K562 treated with DMSO at 1 percent for 4 hours (cell line): ENCODE measurements around the gene PER2. TPM values are rescaled to one million over a fixed set of nuclear protein-coding genes. Genes with fewer than 3 reads are reported as not detected.

Experiments used
- total RNA-seq: library from RNA; unstranded; fragments of 300-600 nt; gene quantifications from 2 replicates; pipeline ENCODE4 v1.2.3, GENCODE V29; 2022; ENCODE audit not compliant: insufficient read depth

Gene PER2, protein sequence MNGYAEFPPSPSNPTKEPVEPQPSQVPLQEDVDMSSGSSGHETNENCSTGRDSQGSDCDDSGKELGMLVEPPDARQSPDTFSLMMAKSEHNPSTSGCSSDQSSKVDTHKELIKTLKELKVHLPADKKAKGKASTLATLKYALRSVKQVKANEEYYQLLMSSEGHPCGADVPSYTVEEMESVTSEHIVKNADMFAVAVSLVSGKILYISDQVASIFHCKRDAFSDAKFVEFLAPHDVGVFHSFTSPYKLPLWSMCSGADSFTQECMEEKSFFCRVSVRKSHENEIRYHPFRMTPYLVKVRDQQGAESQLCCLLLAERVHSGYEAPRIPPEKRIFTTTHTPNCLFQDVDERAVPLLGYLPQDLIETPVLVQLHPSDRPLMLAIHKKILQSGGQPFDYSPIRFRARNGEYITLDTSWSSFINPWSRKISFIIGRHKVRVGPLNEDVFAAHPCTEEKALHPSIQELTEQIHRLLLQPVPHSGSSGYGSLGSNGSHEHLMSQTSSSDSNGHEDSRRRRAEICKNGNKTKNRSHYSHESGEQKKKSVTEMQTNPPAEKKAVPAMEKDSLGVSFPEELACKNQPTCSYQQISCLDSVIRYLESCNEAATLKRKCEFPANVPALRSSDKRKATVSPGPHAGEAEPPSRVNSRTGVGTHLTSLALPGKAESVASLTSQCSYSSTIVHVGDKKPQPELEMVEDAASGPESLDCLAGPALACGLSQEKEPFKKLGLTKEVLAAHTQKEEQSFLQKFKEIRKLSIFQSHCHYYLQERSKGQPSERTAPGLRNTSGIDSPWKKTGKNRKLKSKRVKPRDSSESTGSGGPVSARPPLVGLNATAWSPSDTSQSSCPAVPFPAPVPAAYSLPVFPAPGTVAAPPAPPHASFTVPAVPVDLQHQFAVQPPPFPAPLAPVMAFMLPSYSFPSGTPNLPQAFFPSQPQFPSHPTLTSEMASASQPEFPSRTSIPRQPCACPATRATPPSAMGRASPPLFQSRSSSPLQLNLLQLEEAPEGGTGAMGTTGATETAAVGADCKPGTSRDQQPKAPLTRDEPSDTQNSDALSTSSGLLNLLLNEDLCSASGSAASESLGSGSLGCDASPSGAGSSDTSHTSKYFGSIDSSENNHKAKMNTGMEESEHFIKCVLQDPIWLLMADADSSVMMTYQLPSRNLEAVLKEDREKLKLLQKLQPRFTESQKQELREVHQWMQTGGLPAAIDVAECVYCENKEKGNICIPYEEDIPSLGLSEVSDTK (N-terminal part only)
- total RNA-seq: 1.6 and 1.8 TPM in 2 replicates

DNA sequence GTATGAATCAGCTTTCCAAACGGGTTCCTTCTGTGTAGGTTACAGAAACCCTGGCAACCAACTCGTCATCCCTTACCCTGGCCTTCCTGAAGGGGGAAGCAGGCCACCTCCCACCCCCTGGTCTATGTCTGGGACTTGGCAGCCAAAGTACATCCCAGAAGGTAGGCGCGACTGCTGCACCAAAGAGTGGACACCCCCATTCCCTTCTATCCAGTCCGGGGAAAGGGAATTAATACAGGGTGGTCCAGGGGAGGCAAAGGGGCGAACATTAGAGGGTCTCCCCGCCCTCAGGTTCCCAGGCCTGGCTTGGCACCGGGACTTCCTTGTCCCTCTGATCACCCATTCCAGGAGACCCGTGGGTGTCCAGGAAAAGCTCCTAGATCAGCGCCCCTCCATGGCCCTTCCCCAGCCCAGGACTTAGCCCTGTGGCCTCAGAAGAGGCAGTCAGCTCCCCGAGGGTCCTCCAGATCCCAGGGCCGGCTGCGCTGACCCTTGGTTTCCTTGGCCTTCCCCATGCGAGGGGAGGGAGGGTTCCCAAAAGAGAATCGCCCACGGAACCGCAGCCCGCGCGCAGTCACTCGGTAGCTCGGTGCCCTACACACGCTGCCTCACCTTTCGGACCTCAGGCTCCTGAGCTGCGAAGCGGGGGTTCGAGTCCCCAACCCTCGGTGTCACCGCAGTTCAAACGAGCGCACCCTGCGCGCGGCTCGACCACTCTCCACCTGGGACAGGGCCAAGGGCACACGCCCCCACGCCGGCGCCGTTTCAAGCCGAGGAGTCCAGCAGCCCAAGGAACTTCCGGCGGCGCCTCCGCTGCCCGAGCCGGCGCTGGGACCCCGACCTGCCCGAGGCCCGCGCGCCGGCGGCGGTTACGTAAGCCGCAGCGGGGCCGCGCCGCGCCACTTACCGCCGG, at the start of gene PER2:
Gene PER2 (minus strand): TSS at position 874 of the 913 bp plus-strand sequence. CDS start 10,674 bp downstream, outside the sequence.

DNA sequence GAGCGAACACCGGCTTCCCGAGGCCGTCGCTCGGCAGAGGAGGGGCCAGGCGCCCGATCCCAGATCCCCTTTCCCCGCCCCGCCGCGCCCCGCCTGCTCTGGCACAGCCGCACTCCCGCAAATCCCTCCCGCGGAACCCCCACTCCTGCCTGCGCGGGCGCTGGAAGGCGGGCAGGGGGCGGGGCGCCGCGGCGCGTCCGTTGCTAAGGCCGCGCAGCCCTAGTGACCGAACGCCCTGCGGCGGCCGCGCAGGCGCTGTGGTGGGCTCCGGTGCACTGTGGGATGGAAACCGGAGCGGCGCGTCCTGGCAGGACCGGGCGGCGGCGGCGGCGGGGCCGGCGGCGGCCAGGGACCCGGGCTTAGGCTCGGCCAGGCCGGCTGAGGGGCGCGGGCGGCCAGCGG, 31.8 kb upstream of the PER2 start, which contains the start of gene TRAF3IP1:
Gene TRAF3IP1 (plus strand): TSS at position 273 of the 402 bp plus-strand sequence. CDS start 145 bp downstream, outside the sequence.

DNA sequence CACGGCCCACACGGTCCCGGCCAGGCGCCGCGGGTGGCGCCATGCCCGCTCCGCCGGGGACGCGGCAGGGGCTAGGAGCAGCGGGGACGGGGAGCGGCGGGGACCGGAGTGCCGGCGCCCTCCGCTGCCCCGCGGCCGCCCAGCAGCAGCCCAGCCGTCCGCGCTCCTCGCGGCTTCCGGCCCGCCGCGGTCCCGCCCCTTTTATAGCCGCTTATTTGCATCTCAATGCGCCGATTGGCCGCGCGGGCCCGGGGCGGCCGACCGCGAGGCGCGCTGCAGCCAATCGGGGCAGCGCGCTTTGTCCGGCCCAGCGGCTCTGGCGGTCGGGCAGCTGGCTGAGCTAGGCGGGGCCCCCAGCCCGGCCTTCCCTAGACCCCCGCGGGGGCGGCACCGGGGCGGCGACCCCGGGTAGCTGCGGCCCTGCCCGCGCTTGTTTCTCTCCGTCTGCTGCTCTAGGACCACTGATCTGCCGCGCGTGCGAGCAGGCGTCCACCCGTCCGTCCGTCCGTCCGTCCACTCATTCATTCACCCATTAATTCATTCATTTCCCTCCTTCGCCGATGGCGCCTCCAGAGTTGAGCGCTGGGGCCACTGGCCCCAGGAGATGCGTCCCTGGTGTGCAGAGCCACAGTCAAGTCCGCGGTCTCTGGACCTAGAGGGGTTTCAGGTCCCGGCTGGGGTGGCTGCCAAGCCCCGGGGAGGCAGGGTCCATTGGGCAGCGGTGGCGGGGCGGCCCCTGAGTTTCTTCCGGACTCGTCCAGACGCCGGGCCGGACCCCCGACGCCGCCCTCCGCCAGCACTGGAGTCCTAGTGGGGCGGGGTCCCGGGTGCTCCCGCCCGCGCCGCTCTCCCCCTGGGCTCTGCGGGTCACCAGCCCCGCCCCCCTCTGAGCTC, 48.3 kb downstream of the PER2 start, which contains the start of gene HES6:
Gene HES6 (minus strand): TSS at position 176 of the 894 bp plus-strand sequence. CDS start 133 bp downstream, at position 43.

DNA sequence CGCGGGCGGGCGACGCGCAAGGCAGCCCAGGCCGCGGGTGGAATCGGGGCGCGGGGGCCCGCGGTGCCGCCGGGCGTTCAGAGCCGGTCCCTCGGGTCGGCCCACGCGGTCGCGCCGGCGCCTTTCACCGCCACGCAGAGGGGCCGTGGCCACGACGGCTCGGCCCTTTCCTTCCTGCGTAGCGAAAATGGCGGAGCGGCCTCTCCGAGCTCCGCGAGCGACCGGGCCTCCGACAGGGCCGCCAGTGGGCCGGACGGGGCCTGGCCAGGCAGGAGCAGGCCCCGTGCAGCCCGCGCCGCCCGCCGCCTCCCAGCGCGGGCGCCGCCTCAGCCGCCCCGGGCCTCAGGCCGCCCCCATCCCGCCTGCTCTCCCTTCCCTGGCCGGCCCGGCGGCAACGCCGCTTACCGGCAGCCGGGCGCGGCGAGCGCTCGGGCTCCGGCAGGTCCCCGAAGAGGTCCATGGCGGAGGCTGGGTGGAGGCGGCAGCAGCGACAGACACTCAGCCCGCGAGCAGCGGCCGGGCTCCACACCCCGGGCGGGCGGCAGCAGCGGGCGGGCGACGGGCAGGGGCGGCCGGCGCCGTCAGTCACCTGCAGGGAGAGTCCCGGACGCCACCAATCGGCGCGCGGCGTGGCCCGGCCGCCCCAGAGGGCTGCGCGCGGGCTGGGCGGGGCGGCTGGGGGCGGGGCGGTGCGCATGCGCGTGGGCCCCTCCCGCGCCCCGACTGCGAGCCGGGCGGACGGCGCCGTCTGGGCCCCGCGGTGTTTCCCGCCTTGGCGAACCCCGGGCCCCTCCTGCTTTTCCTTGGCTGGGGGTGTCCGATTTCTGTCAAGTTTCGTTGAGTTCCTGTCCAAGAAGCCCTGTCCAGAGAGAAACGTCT, 85.1 kb downstream of the PER2 start, which contains the start of gene ILKAP:
Gene ILKAP (minus strand): TSS at position 602 of the 879 bp plus-strand sequence. CDS start 142 bp downstream, at position 460.

Other genes starting within 250 kb of the PER2 start
- 15.7 and 18.7 TPM in 2 replicates for gene SCLY, start 227.6 kb downstream of the PER2 start, total RNA-seq
- 0.22 TPM in 1 of 2 replicates, not detected in the other for gene ESPNL, start 188.3 kb downstream of the PER2 start, total RNA-seq
- not detected in 2 replicates for gene KLHL30, start 149.9 kb downstream of the PER2 start, total RNA-seq
- 27.2 and 35.1 TPM in 2 replicates for gene ERFE, start 129.6 kb downstream of the PER2 start, total RNA-seq
- gene ILKAP, start 84.9 kb downstream of the PER2 start, total RNA-seq: 27.4 and 27.6 TPM in 2 replicates
- gene HES6, start 48.6 kb downstream of the PER2 start, total RNA-seq: 203 and 206 TPM in 2 replicates
- gene TRAF3IP1, start 31.9 kb upstream of the PER2 start, total RNA-seq: 2.6 and 2.9 TPM in 2 replicates
- gene ASB1, start 138.3 kb upstream of the PER2 start, total RNA-seq: 9.3 and 14.0 TPM in 2 replicates